Measurements from ENCODE around the gene TBC1D10A.
A peak's percentile ranks its signal among the peaks of the same experiment; 100 is the strongest.

TBC1D10A gene

GRCh38 chr22:30267382-30268302 is 59.1 kb downstream of the TBC1D10A start:
- no peak for DNase-seq (ENCODE audit: low spot score)
- TF ChIP-seq CTCF (IDR thresholded peaks at IDR 0.05; ENCODE audit: extremely low read depth, missing control alignments) = no peak

- no peak for DNase-seq (ENCODE audit: low spot score)
- TF ChIP-seq CTCF (IDR thresholded peaks at IDR 0.05; ENCODE audit: extremely low read depth, missing control alignments) = no peak
Measured at GRCh38 chr22:30266445-30267381, 60.0 kb downstream of the TBC1D10A start, which contains the start of gene OSM. TSS of gene OSM (minus strand) at chr22:30266851. CDS start at chr22:30266799, 52 bp downstream.

GRCh38 chr22:30265823-30266444 is 60.8 kb downstream of the TBC1D10A start:
- no peak for TF ChIP-seq CTCF (IDR thresholded peaks at IDR 0.05; ENCODE audit: extremely low read depth, missing control alignments)
- DNase-seq (ENCODE audit: low spot score) = peak; percentile 87

- DNase-seq (ENCODE audit: low spot score) = no peak
- TF ChIP-seq CTCF (IDR thresholded peaks at IDR 0.05; ENCODE audit: extremely low read depth, missing control alignments) = no peak
Measured at GRCh38 chr22:30265131-30265720, 61.5 kb downstream of the TBC1D10A start.

GRCh38 chr22:30263883-30264282 is 62.9 kb downstream of the TBC1D10A start:
- TF ChIP-seq CTCF (IDR thresholded peaks at IDR 0.05; ENCODE audit: extremely low read depth, missing control alignments) = no peak
- no peak for DNase-seq (ENCODE audit: low spot score)

- peak; percentile 75 for TF ChIP-seq CTCF (IDR thresholded peaks at IDR 0.05; ENCODE audit: extremely low read depth, missing control alignments)
- DNase-seq (ENCODE audit: low spot score) = peak; percentile 83
Measured at GRCh38 chr22:30262917-30263741, 63.6 kb downstream of the TBC1D10A start.

All from GM20000 (cell line).